HG03469 (cell line): ENCODE results near the gene CFAP90.

Source experiments
- ATAC-seq: cut with Tn5 transposase; IDR thresholded peaks from one replicate; pipeline ENCODE4 v1.9.1; 2021; ENCODE audit warnings: mild to moderate bottlenecking, moderate library complexity, moderate number of reproducible peaks; ENCODE audit not compliant: unreplicated experiment

CFAP90 gene

DNA sequence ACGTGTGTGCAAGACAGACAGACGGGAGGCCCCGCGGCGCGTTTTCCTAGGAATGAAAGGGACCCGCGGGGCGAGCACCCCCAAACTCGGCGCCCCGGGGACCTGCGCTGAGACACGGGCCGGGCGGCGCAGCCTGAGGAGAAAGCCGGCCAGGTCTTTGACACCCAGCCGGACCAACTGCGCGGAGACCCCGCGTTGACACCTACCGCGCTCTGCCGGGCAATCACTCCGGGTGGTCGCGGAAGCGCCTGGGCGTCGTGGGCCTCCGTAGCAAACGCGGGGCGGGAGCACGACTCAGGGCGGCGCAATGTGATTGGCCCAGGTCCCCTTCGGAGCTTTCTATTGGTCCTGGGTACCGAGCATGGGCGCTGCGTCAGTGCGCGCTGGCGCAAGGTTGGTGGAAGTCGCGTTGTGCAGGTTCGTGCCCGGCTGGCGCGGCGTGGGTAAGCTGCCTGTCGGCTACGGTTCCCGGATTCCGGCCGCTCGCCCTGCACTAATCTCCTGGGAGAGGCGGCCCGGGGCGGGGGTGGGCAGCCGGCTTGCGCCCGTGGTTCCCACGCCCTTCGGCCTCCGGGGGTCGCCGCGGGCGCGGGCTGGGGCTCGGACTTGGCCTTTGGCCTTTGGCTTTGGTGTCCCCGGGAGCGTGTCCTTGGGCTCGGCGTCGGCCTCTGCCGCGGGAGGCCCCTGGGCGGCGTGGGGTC lies 18.0 kb upstream of the CFAP90 start, which contains the start of the genes FASTKD3 and MTRR:
TSS of gene FASTKD3 (minus strand) at position 259 of the 701 bp plus-strand sequence. CDS start 948 bp downstream, outside the sequence.
TSS of gene MTRR (plus strand) at position 376 of the 701 bp plus-strand sequence. CDS start 1,647 bp downstream, outside the sequence.
- ATAC-seq = peak; percentile 95

DNA sequence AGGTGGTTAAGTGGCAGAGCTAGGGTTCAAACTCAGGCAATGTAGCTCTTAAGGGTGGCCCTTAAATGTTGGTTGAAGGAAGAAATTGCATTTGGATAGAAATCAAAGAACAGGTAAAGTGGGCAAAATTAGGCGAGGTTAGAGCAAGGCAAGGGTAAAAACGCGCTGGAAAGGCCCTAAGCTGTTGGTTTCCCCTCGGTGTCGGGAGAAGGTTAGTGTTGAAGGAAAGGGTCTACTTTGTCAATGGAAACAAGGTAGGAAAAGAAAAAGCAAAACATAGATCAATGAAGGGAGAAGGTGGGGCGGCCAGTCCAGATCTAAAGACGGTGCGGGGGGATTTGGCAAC lies 17.5 kb upstream of the CFAP90 start:
- no peak for ATAC-seq

DNA sequence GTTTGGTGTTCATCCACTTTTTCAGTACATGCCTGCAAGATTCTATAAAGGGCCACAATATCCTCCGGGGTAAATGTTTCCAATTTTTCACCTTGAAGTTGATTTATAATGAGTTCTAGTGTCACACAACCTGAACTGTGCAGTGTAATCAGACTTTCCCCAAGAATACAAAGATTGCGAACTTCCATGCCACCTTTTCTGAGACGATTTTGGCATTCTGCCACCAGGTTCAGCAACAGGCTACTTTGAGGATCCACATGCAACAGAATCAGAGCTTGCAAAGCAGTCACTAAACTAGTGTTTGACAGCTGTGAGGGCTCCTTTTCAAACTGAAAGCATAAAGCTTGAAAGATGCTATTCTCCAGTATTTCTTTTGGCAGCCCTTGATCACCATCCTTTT lies 16.3 kb upstream of the CFAP90 start:
- no peak for ATAC-seq

DNA sequence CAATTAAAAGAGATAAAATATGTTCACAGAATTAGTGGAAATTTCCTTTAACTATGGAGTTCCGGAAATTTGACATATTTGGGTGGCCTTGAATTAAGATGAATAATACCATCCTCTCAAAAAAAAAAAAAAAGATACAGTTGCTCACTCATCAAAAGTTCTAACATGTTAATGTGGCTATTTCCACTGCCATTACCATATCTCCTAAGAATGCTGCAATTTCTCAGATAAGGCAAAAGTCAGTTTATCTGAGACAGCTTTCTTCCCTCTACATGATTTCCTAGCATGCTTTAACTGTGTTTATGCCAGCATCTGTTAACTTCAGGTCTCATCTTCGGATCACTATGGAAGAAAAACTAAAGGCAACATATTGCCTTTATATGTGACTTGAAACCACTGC lies 15.3 kb upstream of the CFAP90 start:
- no peak for ATAC-seq

DNA sequence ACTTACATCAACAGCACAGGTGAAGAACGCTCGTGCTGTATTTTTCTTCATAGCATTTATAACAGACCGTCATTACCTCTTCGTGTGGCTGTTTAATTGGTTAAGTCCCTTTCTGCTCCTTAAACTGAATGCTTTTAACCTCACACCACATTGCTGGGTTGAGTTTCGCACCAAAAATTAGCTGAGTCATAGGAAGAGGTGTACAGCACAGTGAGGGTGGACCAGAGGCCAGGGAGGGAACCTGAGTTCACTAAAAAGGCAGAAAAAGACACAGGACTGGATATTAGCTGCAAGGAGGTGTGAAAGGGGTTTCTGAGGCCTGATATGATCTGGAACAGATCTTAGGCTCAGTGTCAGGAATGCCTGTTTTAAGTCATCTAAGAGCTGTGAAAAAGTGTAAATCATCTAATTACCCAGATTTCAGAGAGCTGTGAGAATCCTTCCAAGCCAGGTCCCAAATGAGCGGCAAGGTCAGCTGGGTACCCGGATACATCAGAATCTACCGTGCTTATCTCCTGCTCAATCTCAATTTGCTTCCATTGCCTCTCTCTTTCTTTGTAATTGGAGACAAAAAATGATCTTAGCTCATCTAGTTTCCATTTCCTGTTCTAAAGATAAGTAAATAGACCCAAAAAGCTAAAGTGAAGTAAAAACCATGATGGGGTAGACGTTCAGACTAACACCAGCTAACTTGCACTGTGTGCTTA lies 7.1 kb upstream of the CFAP90 start:
- no peak for ATAC-seq

DNA sequence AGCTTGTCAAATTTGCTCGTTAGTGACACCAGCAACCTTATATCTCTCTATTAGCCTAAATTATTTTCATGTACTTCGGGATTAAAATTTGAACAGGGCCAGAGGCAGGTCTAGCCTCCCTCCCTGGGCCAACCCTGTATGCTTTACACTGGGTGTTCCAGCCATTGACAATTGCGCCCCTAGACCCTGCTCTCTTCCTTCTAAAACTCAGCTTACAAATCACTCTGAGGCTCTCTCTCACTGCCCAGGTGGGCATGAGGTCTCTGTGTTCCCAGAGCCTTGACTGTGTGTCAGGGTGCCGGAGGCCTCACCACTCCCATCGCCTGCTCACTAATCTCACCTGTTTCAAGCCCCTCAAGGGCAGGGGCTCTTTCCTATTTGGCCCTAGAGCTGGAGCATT lies 6.4 kb upstream of the CFAP90 start:
- ATAC-seq = no peak

DNA sequence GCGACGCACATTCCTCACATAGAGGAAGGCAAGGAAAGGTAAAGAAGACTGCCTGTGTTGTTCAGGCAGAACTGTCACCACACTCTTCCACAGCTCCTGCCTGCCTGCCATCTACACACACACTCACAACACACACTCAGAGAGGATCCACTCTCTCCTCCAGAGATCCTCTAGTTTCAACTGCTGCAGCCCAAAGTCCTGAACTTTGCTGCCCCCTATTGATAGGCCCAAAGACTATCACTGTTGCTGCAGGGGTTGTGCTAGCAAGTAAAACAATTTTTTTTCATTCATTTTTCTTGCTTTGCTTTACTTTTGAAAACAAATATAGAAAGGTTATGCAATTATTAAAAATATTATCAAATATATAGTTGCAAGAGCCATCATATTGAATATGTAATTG lies 5.9 kb upstream of the CFAP90 start:
- ATAC-seq = no peak

DNA sequence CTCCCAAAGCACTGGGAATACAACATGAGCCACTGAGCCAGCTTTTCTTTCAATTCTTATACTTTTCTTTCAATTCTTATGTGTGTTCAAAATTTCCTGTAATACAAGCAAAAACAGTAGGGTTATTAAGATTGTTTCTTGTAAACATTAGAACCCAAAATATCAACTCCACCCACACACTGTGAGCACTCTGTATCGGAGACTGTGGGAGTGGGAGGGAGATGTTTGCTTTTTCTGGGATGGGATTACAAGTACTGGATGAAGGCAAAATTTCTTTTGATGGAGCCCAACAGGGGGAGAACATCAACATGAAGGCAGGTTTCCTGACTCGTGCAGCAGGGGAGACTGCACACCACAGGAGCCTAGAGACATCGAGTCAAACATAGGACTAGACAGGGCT lies 4.7 kb upstream of the CFAP90 start:
- ATAC-seq = no peak

DNA sequence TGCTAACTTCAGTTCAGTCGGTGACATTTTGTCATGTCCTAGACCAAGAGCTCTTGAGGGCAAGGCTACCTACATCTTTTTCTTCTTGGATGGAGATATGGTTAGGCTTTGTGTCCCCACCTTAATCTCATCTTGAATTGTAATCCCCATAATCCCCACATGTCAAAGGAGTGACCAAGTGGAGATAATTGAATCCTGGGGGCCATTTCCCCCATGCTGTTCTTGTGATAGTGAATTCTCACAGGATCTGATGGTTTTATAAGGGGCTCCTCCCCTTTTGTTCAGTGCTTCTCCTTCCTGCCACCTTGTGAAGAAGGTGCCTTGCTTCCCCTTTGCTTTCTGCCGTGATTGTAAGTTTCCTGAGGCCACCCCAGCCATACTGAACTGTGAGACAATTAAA lies 2.1 kb upstream of the CFAP90 start:
- no peak for ATAC-seq

DNA sequence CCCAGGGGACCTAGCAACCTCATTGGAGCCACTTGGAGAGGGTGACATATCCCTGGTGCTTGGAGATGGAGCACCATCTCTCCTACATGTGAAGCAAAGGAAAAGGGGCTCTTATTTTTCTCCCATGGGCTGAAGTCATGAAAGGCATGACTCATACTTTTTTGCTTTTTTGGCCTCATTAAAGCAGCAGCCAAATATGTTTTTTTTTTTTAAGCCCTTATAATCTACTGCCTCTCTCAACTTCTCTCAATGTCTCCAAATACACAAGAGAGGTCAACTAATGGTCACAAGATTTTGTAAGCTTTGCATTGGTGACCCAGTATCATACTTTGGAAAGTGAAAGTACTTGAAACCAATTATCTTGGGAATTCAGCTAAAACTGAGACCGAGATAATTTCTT lies 1.6 kb upstream of the CFAP90 start:
- ATAC-seq = no peak

DNA sequence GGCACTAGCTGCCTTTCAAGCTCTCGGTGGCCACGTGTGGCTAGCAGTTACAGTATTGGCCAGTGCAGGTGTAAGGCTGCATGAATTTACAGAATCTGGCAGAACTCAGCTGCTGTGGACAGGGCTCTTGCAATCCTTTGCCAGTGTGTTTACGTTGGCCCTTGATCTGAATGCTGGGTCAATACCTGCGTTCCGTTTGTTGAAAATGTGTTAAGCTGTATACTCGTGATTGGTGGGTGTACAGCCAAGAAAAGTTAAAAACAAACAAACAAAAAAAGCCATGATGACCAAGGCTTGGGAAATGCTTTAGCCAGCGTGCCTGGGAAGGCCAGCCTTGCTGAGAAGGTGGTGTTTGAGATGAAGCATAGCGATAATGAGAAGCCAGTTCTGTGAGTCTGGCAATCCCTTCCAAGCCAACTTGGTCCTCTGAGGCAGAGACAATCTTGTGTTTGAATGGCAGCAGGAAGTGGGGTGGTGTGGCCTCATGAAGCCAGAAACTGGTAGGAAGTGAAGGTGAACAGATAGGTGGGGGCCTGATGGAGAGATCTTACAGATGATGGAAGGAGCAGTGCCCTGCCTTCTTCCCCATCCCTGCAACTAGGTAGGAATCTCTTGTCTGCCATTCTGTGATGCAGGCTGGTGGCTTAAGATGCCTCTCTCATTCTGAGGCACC lies 820 bp upstream of the CFAP90 start:
- ATAC-seq = no peak

DNA sequence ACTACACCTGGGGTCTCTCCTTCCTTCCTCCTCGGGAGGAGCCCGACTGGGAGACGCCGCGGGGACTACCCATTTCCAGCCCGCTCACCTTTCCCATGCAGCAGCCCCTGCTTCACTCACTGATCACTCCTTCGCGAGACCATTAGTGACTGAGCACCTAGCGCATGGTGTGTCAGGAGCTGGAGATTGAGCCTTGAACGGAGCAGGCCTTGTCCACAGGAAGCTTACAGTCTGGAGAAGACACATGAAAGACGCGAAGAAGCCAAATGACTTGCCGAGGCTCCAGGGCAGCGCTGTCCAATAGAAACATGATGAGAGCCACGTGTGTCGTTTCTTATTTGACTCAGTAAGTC lies 283 bp upstream of the CFAP90 start:
- no peak for ATAC-seq

DNA sequence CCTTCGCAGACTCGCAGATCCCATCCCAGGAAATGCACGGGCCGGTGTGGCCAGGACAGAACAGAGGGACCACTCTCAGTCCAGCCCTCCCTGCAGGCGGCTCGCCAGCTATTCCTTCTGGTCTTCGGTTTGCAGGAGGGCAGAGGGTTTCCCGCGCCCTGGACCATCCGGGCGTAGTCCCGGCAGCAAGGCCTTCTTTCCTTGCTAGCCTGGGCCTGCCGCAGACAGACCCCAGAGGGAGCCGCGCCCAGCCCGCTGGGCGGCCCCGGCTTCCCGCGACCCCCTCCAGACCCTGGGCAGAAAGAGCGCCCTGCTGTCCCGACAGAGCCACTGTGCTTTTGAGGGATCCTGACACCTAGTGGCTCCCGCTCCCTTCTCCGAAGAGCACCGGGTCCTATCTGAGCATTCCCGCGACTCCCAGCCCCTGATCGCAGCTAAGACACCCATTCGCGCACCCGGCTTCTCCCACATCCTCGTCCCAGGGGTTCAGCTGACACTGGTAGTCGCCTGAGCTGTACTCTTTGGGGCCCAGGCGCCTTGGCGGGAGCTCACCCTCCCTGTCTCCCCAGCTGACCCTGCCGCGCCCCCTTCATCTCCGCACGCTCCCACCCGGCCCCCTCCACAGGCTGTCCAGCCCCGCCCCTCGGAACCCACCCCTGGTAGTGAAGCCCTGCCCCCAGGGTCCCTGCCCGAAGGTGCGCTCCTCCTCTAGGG lies 1.1 kb downstream of the CFAP90 start:
- no peak for ATAC-seq

DNA sequence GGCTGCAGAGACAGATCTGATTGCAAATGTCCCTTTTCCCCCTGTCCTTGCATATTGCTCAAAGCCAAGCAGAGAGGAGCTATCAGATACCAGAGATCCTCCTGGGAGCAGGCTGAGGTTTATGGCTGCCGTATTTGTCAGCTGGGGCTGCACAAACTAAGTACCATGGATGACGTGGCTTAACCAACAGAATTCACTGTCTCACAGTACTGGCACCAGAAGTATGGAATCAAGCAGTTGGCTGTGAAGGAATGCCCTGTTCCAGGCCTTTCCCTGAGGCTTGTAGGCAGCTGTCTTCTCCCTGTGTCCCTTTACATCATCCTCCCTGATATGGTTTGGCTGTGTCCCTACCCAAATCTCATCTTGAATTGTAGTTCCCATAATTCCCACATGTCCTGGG lies 2.6 kb downstream of the CFAP90 start:
- no peak for ATAC-seq

DNA sequence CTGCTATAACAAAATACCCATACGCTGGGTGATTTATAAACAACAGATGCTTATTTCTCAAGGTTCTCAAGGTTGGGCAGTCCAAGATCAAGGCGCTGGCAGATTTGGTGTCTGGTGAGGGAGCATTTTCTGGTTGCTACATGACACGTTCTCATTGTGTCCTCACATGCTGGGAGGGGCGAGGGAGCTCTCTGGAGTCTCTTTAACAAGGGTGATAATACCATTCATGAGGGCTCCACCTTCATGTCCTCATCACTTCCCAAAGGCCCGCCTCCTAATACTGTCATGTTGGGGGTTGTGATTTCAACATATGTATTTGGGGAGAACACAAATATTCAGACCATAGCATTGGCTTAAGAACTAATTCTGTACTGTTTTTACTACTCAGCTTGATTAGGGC lies 4.6 kb downstream of the CFAP90 start:
- ATAC-seq = no peak

DNA sequence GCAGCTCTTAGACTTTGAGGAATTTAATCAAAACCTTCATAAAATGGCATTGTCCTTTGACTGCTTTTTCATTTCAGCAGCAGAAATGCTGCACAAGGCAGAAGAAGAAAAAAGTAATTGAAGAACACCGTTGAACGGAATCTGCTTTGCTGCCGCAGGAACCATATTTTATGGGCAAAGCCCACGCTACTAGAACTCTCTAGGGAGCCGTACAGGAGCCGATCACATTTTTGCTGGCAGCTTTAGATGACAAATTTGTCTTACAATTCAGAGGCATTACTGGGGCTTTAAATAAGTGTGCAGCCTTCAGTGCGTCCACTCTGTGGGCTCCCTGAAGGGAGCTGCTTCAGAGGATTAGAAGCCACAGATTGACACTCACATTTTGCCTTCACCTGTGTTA lies 5.4 kb downstream of the CFAP90 start:
- no peak for ATAC-seq

DNA sequence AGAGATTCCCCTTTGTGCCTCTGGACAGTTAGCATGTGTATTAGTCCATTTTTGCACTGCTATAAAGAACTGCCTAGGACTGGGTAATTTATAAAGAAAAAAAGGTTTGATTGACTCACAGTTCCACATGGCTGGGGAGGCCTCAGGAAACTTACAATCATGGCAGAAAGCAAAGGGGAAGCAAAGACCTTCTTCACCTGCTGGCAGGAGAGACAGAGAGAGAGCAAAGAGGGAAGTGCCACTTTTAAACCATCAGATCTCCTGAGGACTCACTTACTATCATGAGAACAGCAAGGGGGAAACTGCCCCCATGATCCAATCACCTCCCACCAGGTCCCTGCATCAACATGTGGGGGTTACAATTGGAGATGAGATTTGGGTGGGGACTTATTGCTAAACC lies 6.0 kb downstream of the CFAP90 start:
- ATAC-seq = no peak

DNA sequence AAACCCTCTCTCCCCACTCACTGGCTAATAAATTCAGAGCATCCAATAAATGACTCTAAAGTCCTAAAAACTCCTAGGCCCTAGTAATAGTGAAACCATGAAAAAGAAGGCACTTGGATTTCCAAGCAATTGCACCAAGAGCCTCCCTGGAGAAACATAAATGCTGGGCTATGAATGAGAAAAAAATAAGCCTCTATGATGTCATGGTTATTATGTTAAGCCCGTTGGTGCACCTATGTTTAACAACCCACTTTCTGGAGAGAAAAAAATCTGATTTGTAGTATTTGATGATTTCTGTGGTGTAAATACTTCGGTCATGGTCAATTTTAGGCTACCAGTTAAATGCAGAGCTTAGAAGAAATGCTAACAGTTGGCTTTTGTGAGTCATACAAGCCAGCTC lies 8.4 kb downstream of the CFAP90 start:
- ATAC-seq = no peak

DNA sequence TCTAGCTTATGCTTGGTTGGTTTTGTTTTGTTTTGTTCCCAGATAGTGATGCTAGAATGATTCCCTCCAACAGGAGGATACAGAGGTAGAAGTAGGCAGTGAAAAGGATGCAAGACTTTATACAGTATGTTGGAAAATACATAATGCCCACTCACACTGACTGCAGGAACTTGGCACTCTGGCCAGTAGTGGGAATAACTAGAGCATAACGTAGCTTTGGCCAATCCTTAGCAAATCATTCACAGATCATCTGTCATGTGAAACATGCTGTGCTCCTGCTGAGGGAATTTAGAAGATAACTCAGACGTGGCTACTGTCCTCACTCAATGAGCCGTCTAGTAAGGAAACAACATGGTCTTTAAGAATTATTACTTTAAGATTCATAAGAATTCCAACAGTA lies 13.5 kb downstream of the CFAP90 start:
- ATAC-seq = no peak

DNA sequence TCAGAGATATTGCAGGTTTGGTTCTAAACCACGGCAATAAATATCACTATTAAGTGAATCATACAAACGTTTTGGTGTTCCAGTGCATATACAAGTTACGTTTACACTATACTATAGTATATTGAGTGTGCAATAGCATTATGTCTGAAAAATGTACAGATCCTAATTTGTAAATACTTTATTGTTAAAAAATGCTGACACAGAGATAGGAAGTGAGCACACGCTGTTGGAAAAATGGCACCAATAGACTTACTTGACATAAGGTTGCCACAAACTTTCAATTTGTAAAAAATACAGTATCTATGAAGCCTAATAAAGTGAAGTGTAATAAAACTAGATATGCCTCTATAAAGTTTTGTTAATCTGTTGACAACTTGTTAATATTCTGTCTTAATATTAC lies 16.0 kb downstream of the CFAP90 start:
- no peak for ATAC-seq

DNA sequence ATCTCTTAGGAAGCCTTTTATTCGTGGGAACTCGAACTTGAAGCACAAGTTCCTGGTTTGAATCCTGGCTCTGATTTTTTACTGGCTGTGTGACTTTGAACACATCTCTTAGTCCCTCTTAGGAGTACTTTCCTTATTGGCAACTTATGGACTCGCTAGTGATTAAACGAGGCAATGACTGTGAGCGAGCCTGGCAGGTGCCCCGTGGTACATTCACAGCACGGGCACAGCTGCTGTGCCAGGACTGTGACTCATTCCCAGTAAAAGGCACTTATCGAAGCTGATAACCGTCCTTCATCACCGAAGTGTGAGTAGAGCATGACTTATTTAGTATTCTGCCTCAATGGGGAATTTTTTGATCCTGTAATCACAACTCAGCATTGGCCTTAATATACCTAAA lies 22.7 kb downstream of the CFAP90 start:
- no peak for ATAC-seq

DNA sequence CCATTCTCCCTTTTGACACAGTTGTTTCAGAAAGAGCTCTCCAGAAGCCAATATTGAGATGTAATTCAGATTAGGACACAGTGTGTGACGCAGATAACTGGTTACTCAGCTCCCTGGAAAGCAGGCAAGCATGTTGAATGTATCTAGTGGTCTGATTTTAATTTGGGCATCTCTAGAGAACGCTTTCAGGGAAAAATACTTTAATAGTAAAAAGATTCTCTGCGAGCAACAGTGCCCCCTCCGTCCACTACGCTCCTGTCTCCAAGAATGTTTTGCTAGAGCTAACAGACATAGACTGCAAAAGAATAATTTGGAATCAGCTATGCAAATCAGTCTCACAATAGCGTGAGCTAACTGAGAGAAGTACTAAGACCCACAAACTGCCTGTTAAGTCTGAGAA lies 23.3 kb downstream of the CFAP90 start:
- no peak for ATAC-seq
